Transverse colon (tissue), 4 donors: ENCODE measurements around the gene BMPER. TPM values are rescaled to one million over a fixed set of nuclear protein-coding genes. Genes with fewer than 3 reads are reported as not detected.

Experiments
- DNase-seq: peaks from one replicate; pipeline ENCODE4 v3.0.0-alpha.2; 2019
- H3K27ac ChIP-seq, 4 donors: fragments of 200-600 bp; sonication (generic); 2 replicates each; pipeline ENCODE4 v1.5.1; 2016 to 2018; ENCODE audit warnings: inconsistent platforms in 4 of 4
- H3K27me3 ChIP-seq: fragments of 200-600 bp; sonication (generic); 2 replicates; pipeline ENCODE4 v1.5.1; 2017; ENCODE audit warnings: inconsistent platforms
- H3K36me3 ChIP-seq, 4 donors: fragments of 200-600 bp; sonication (generic); 2 replicates each; pipeline ENCODE4 v1.5.1; 2017 to 2019; ENCODE audit warnings: inconsistent platforms in 4 of 4
- H3K4me1 ChIP-seq, 4 donors: fragments of 200-600 bp; sonication (generic); 2 replicates each; pipeline ENCODE4 v1.5.1; 2017 to 2020; ENCODE audit warnings: inconsistent platforms in 4 of 4
- H3K4me3 ChIP-seq, 4 donors: fragments of 200-600 bp; sonication (generic); 1 replicate in 1 of 4; 2 replicates in 3 of 4; pipeline versions ENCODE4 v1.5.1 to v1.6.1; 2017 to 2019; ENCODE audit warnings: inconsistent platforms in 4 of 4
- H3K9me3 ChIP-seq, 2 donors: fragments of 200-600 bp; sonication (generic); 2 replicates each; pipeline ENCODE4 v1.5.1; 2017 to 2019; ENCODE audit warnings: inconsistent platforms in 2 of 2
- CTCF ChIP-seq, 5 experiments: fragments of 200-600 bp in 3 of 5; fragments of 450-650 bp in 2 of 5; sonication (generic) in 3 of 5; IDR thresholded peaks; 1 replicate in 2 of 5; 2 replicates in 3 of 5; pipeline ENCODE4 v1.5.1; 2016 to 2017; ENCODE audit warnings: antibody characterized with exemption in 5 of 5, inconsistent platforms in 3 of 5, mild to moderate bottlenecking in 2 of 5, moderate library complexity in 1 of 5
- EP300 ChIP-seq: sonication (generic); formaldehyde crosslinking; IDR thresholded peaks from one replicate; pipeline ENCODE4 v1.6.1; 2017; ENCODE audit warnings: antibody characterized with exemption, low read depth
- POLR2A ChIP-seq: fragments of 450-650 bp; IDR thresholded peaks from one replicate; pipeline ENCODE4 v1.6.1; 2016; ENCODE audit warnings: antibody characterized with exemption, mild to moderate bottlenecking, moderate library complexity
- POLR2AphosphoS5 ChIP-seq, 3 donors: sonication (generic); formaldehyde crosslinking; IDR thresholded peaks; one replicate each; pipeline ENCODE4 v1.6.1; 2016; ENCODE audit warnings: antibody characterized with exemption in 3 of 3
- WGBS, 2 donors: methylation state at CpG; one replicate each; pipeline ENCODE4 v1.1.5; 2018; ENCODE audit warnings: low coverage in 1 of 2; 5-methylcytosine and 5-hydroxymethylcytosine counted together
- in situ Hi-C, 4 donors: fragments of 200-750 bp; cut with MboI; loops; one replicate each; pipeline versions ENCODE4 v1.15.0 to v1.15.1; 2017; ENCODE audit warnings: low sequenced_read_pairs in 3 of 4, low pct_ligation_motif_present in 1 of 4, low pct_unique_long_range_greater_than_20kb in 1 of 4
- intact Hi-C: fragments of 100-400 bp; cut with DNase I; formaldehyde crosslinking; loops from one replicate; pipeline ENCODE4 v1.15.1; 2023; ENCODE audit warnings: low total_unique reads
- total RNA-seq, 4 donors: library from RNA; depleted of rRNA; stranded (reverse); fragments of >200 nt; gene quantifications; one replicate each; pipeline ENCODE4 v1.1.0, GENCODE V29; 2016

The BMPER gene
- total RNA-seq, 4 donors from 2014 or later, result 1.00 to 2.5 (median 1.8) TPM

GRCh38 chr7:34062826-34063225 lies 157.5 kb downstream of the BMPER start:
- in situ Hi-C loops, result no loop called here
- Histone ChIP-seq H3K4me3 (no peak overlapping the region), H3K4me1 (no peaks in the 10 kb centered on the region), H3K27ac (no peak overlapping the region), H3K36me3 (no peaks in the 10 kb centered on the region), H3K9me3 (no peaks in the 10 kb centered on the region), H3K27me3 (no peaks in the 10 kb centered on the region)
- DNase-seq, result no peak
- no peak for TF ChIP-seq POLR2AphosphoS5 (IDR thresholded peaks at IDR 0.05)
- no peak for TF ChIP-seq EP300
- no peak for TF ChIP-seq CTCF (IDR thresholded peaks at IDR 0.05)
- TF ChIP-seq POLR2A, result no peak
- intact Hi-C loops, result no loop called here

- no peak overlapping the region for H3K4me3 ChIP-seq
- in situ Hi-C loops, result no loop called here
- TF ChIP-seq POLR2AphosphoS5 (IDR thresholded peaks at IDR 0.05), result no peak
- no peaks in the 10 kb centered on the region for H3K36me3 ChIP-seq
- intact Hi-C loops, result no loop called here
- H3K4me1 ChIP-seq, result no peaks in the 10 kb centered on the region
- H3K27ac ChIP-seq, result no peak overlapping the region
- no peaks in the 10 kb centered on the region for H3K27me3 ChIP-seq
- WGBS, 2 donors, result 75 to 78% methylated on average over 4 of the region's 4 CpGs
- no peak for DNase-seq
- H3K9me3 ChIP-seq, result no peaks in the 10 kb centered on the region
Observed at GRCh38 chr7:34064519-34065158, 159.3 kb downstream of the BMPER start.

GRCh38 chr7:34066411-34066810 lies 161.1 kb downstream of the BMPER start:
- no peaks in the 10 kb centered on the region for H3K9me3 ChIP-seq
- DNase-seq, result no peak
- no peaks in the 10 kb centered on the region for H3K36me3 ChIP-seq
- no peak overlapping the region for H3K27ac ChIP-seq
- intact Hi-C loops (no loop called here), in situ Hi-C loops (no loop called here)
- no peak overlapping the region for H3K4me3 ChIP-seq
- H3K27me3 ChIP-seq, result no peaks in the 10 kb centered on the region
- WGBS, 2 donors, result 85 to 88% methylated on average over 1 of the region's 1 CpG
- TF ChIP-seq EP300 (no peak), POLR2A (no peak), POLR2AphosphoS5 (IDR thresholded peaks at IDR 0.05) (no peak), CTCF (IDR thresholded peaks at IDR 0.05) (no peak)
- no peaks in the 10 kb centered on the region for H3K4me1 ChIP-seq

GRCh38 chr7:34067005-34067778 lies 161.9 kb downstream of the BMPER start:
- Histone ChIP-seq H3K4me1 (no peaks in the 10 kb centered on the region), H3K36me3 (no peaks in the 10 kb centered on the region), H3K9me3 (no peaks in the 10 kb centered on the region), H3K27me3 (no peaks in the 10 kb centered on the region), H3K4me3 (no peak overlapping the region), H3K27ac (no peak overlapping the region)
- TF ChIP-seq CTCF (IDR thresholded peaks at IDR 0.05) (no peak), POLR2AphosphoS5 (IDR thresholded peaks at IDR 0.05) (no peak), EP300 (no peak), POLR2A (no peak)
- WGBS, 2 donors, result 72 to 74% methylated on average over 7 of the region's 7 CpGs
- intact Hi-C loops, result no loop called here
- no peak for DNase-seq
- in situ Hi-C loops, result no loop called here
